ENCODE results near the gene EIF5AL1.

Gene EIF5AL1

GRCh38 chr10:79494871-79495705, 17.2 kb upstream of the EIF5AL1 start (continued):
- no peak for TF ChIP-seq KLF1 (tag by site-specific recombination; IDR thresholded peaks at IDR 0.05)
- no peak for TF ChIP-seq ZNF624 (tag by site-specific recombination; IDR thresholded peaks at IDR 0.05)

GRCh38 chr10:79495791-79496190, 16.5 kb upstream of the EIF5AL1 start:
- POLR2A ChIA-PET: interaction anchor here (1.1 kb wide), 2 partner anchors 57 to 138 kb away, joined by 3 read pairs; no protein-coding TSS in a partner anchor
- no peak overlapping the region for H3K27ac ChIP-seq (ENCODE audit: extremely low read depth, low read depth, low read length)
- no peaks in the 10 kb centered on the region for H3K4me1 ChIP-seq (ENCODE audit: control insufficient read depth, insufficient read depth, low read length)
- H3K36me3 ChIP-seq (ENCODE audit: control insufficient read depth in 2 of 2, insufficient read depth in 1 of 2, low read length in 2 of 2): no peaks in the 10 kb centered on the region
- TF ChIP-seq ZNF423 (tag by site-specific recombination; IDR thresholded peaks at IDR 0.05): no peak
- TF ChIP-seq ZNF324 (tag by site-specific recombination; IDR thresholded peaks at IDR 0.05): no peak
- TF ChIP-seq ZNF132 (tag by site-specific recombination; IDR thresholded peaks at IDR 0.05; ENCODE audit: borderline replicate concordance): no peak
- TF ChIP-seq ZNF548 (tag by site-specific recombination; IDR thresholded peaks at IDR 0.05): no peak
- no peak for TF ChIP-seq ZNF629 (tag by site-specific recombination; IDR thresholded peaks at IDR 0.05)
- TF ChIP-seq PBX3 (CRISPR knock-in tag; IDR thresholded peaks at IDR 0.05): no peak
- TF ChIP-seq ZNF350 (tag by site-specific recombination; IDR thresholded peaks at IDR 0.05): no peak
- no peak for TF ChIP-seq ZBTB1 (tag by site-specific recombination; IDR thresholded peaks at IDR 0.05)
- no peak for TF ChIP-seq PRDM4 (tag by site-specific recombination; IDR thresholded peaks at IDR 0.05)
- TF ChIP-seq ZNF138 (tag by site-specific recombination; IDR thresholded peaks at IDR 0.05; ENCODE audit: borderline replicate concordance): no peak
- TF ChIP-seq ZNF302 (tag by site-specific recombination; IDR thresholded peaks at IDR 0.05; ENCODE audit: low read depth): no peak
- TF ChIP-seq YY1 (tag by site-specific recombination; IDR thresholded peaks at IDR 0.05): no peak
- no peak for TF ChIP-seq ZNF768 (tag by site-specific recombination; IDR thresholded peaks at IDR 0.05)
- TF ChIP-seq ZNF544 (tag by site-specific recombination; IDR thresholded peaks at IDR 0.05): no peak
- no peak for TF ChIP-seq ZNF677 (tag by site-specific recombination; IDR thresholded peaks at IDR 0.05)
- H3K9me3 ChIP-seq (ENCODE audit: control insufficient read depth, insufficient read depth, low read depth, low read length): no peaks in the 10 kb centered on the region
- CTCF ChIA-PET: interaction anchor here (0.6 to 1.7 kb wide), 4 partner anchors 8 to 15 kb away, joined by 3 to 4 read pairs (median 3); no protein-coding TSS in a partner anchor
- no peak overlapping the region for H3K4me3 ChIP-seq (ENCODE audit: low read depth, low read length)

- Histone ChIP-seq H3K4me1 (ENCODE audit: control insufficient read depth, insufficient read depth, low read length) (no peaks in the 10 kb centered on the region), H3K4me3 (ENCODE audit: low read depth, low read length) (no peak overlapping the region), H3K9me3 (ENCODE audit: control insufficient read depth, insufficient read depth, low read depth, low read length) (no peaks in the 10 kb centered on the region), H3K36me3 (ENCODE audit: control insufficient read depth in 2 of 2, insufficient read depth in 1 of 2, low read length in 2 of 2) (no peaks in the 10 kb centered on the region), H3K27ac (ENCODE audit: extremely low read depth, low read depth, low read length) (no peak overlapping the region)
- no peak for TF ChIP-seq ZNF670 (tag by site-specific recombination; IDR thresholded peaks at IDR 0.05; ENCODE audit: low read depth)
- TF ChIP-seq KLF8 (tag by site-specific recombination; IDR thresholded peaks at IDR 0.05): no peak
- no peak for TF ChIP-seq ZNF433 (tag by site-specific recombination; IDR thresholded peaks at IDR 0.05; ENCODE audit: low read depth)
- peak; percentile 32; the same call in 1 of the 2 replicates for TF ChIP-seq PRDM10 (tag by site-specific recombination; IDR thresholded peaks at IDR 0.05)
- ChIA-PET POLR2A (interaction anchor here (0.5 kb wide), 1 partner anchor 1467 kb away, joined by 6 read pairs; no protein-coding TSS in a partner anchor), CTCF (interaction anchor here (0.6 to 1.7 kb wide), 2 partner anchors 9 to 122 kb away, joined by 3 to 4 read pairs; no protein-coding TSS in a partner anchor)
These were observed 15.4 kb upstream of the EIF5AL1 start for GRCh38 chr10:79496896-79497295.

Data from HEK293 (cell line).